Pancreas (tissue), 10 donors: ENCODE measurements around the gene SYNJ2. TPM values are rescaled to one million over a fixed set of nuclear protein-coding genes. Genes with fewer than 3 reads are reported as not detected.

Experiments
- ATAC-seq, 4 donors: fragments of 200-7000 bp; cut with Tn5 transposase; one replicate each; pipeline versions ENCODE4 v1.8.0 to v1.9.1; 2020; ENCODE audit warnings: mild to moderate bottlenecking in 4 of 4, moderate library complexity in 4 of 4
- DNase-seq, 6 donors: peaks; one replicate each; pipeline ENCODE4 v3.0.0-alpha.2; 2020
- FAIRE-seq: peaks from 2 replicates; lab custom pipeline; 2012; peaks lifted over from hg19 to GRCh38; lab: Jason Lieb, UNC
- H3K27ac ChIP-seq, 4 donors: fragments of 200-600 bp; sonication (generic); 1 replicate in 3 of 4; 2 replicates in 1 of 4; pipeline versions ENCODE4 v1.5.0 to v1.8.0; 2020
- H3K27me3 ChIP-seq, 4 donors: fragments of 200-600 bp; one replicate each; pipeline ENCODE4 v1.8.0; 2021
- H3K36me3 ChIP-seq, 3 donors: fragments of 200-600 bp; sonication (generic) in 1 of 3; one replicate each; pipeline versions ENCODE4 v1.5.0 to v1.8.0; 2020 to 2021
- H3K4me1 ChIP-seq, 3 donors: fragments of 200-600 bp; one replicate each; pipeline ENCODE4 v1.8.0; 2021
- H3K4me3 ChIP-seq, 4 donors: fragments of 200-600 bp; sonication (generic) in 2 of 4; one replicate each; pipeline versions ENCODE4 v1.5.0 to v1.8.0; 2020 to 2021
- H3K9me3 ChIP-seq, 4 donors: fragments of 200-600 bp; one replicate each; pipeline ENCODE4 v1.8.0; 2021
- CTCF ChIP-seq, 4 donors: fragments of 200-600 bp; sonication (generic) in 3 of 4; IDR thresholded peaks; one replicate each; pipeline versions ENCODE4 v1.5.0 to v1.8.0; 2021; ENCODE audit warnings: antibody characterized with exemption in 4 of 4
- WGBS, 2 donors: extraction: QIAGEN DNeasy Blood & Tissue Kit; methylation state at CpG; one replicate each; pipeline ENCODE4 v1.1.7; 2013; 5-methylcytosine and 5-hydroxymethylcytosine counted together
- intact Hi-C, 3 donors: fragments of 100-400 bp; cut with DNase I; formaldehyde crosslinking; loops; one replicate each; pipeline versions ENCODE4 v1.11.1 to v1.14.2; 2022
- polyA plus RNA-seq, 2 donors: library from polyadenylated mRNA; stranded (reverse); fragments of 200-250 nt; gene quantifications; one replicate each; pipeline ENCODE4 v1.2.3, GENCODE V29; 2013
- total RNA-seq, 6 donors: library from RNA; stranded (reverse); fragmentation: NEBNext Ultra II Directional in 4 of 6; extraction: Animal tissue kit (Norgen Biotek cat#: 25700) in 4 of 6; gene quantifications; one replicate each; pipeline versions ENCODE4 v1.2.1 to v1.2.4, GENCODE V29; 2021 to 2023
- donor health status: healthy with polysubstance abuse.
- donor health status: DM: no; HTN: no; CAD: no; lungs with moderate emphysema.
- donor health status: DM: no; HTN: no; CAD: no.
- donor health status: control.
- donor health status: control.
- donor health status: Bipolar disorder and iron deficiency.
- donor health status: DM: yes; HTN: yes; CAD: no.
- donor health status: DM: no; HTN: no; CAD: no.
- donor health status: DM: no; HTN: no; CAD: no.
- donor health status: DM: yes; HTN: yes; CAD: no.

The SYNJ2 gene
- total and polyA plus RNA-seq, 8 donors = 7.9 to 17.1 (median 9.9) TPM

- DNase-seq (no peak), FAIRE-seq (no peak), ATAC-seq (peak in 3 of 4 donors; percentile 18 to 38 (median 31))
- peaks cover 0 to 14% (median 0%) of the 10 kb centered on the region in 3 donors for H3K4me1 ChIP-seq
- peaks cover 0 to 10% (median 0%) of the 10 kb centered on the region in 3 donors for H3K36me3 ChIP-seq
- H3K4me3 ChIP-seq = no peak overlapping the region
- intact Hi-C loops = no loop called here
- H3K27ac ChIP-seq = no peak overlapping the region
- H3K9me3 ChIP-seq = no peaks in the 10 kb centered on the region
- no peak for TF ChIP-seq CTCF (IDR thresholded peaks at IDR 0.05)
- H3K27me3 ChIP-seq = no peaks in the 10 kb centered on the region
Observed at GRCh38 chr6:158113802-158114201, 132.1 kb downstream of the SYNJ2 start.

GRCh38 chr6:158115102-158115501 lies 133.4 kb downstream of the SYNJ2 start:
- no peaks in the 10 kb centered on the region for H3K9me3 ChIP-seq
- H3K36me3 ChIP-seq = peaks cover 0 to 10% (median 0%) of the 10 kb centered on the region in 3 donors
- DNase-seq (no peak), ATAC-seq (no peak), FAIRE-seq (no peak)
- no peak overlapping the region for H3K27ac ChIP-seq
- TF ChIP-seq CTCF (IDR thresholded peaks at IDR 0.05) = no peak
- H3K27me3 ChIP-seq = no peaks in the 10 kb centered on the region
- intact Hi-C loops = no loop called here
- peaks cover 0 to 14% (median 0%) of the 10 kb centered on the region in 3 donors for H3K4me1 ChIP-seq
- 97 to 98% methylated on average over 4 of the region's 4 CpGs for WGBS, 2 donors
- no peak overlapping the region for H3K4me3 ChIP-seq

GRCh38 chr6:158115508-158115907 lies 133.8 kb downstream of the SYNJ2 start:
- no peak for TF ChIP-seq CTCF (IDR thresholded peaks at IDR 0.05)
- H3K9me3 ChIP-seq = no peaks in the 10 kb centered on the region
- H3K27ac ChIP-seq = no peak overlapping the region
- ATAC-seq (no peak), FAIRE-seq (no peak), DNase-seq (no peak)
- intact Hi-C loops = no loop called here
- H3K36me3 ChIP-seq = peaks cover 0 to 10% (median 0%) of the 10 kb centered on the region in 3 donors
- no peak overlapping the region for H3K4me3 ChIP-seq
- no peaks in the 10 kb centered on the region for H3K27me3 ChIP-seq
- H3K4me1 ChIP-seq = peaks cover 0 to 14% (median 0%) of the 10 kb centered on the region in 3 donors
- 94 to 98% methylated on average over 6 of the region's 6 CpGs for WGBS, 2 donors

GRCh38 chr6:158118886-158119285 lies 137.2 kb downstream of the SYNJ2 start:
- 94 to 96% methylated on average over 3 of the region's 3 CpGs for WGBS, 2 donors
- H3K36me3 ChIP-seq = peaks cover 0 to 6% (median 0%) of the 10 kb centered on the region in 3 donors
- no peaks in the 10 kb centered on the region for H3K27me3 ChIP-seq
- TF ChIP-seq CTCF (IDR thresholded peaks at IDR 0.05) = no peak
- FAIRE-seq (no peak), DNase-seq (no peak), ATAC-seq (no peak)
- H3K9me3 ChIP-seq = no peaks in the 10 kb centered on the region
- intact Hi-C loops = no loop called here
- H3K27ac ChIP-seq = no peak overlapping the region
- peaks cover 0 to 4% (median 0%) of the 10 kb centered on the region in 3 donors for H3K4me1 ChIP-seq
- H3K4me3 ChIP-seq = no peak overlapping the region

GRCh38 chr6:158121335-158121734 lies 139.7 kb downstream of the SYNJ2 start:
- Histone ChIP-seq H3K4me3 (no peak overlapping the region), H3K9me3 (no peaks in the 10 kb centered on the region), H3K27me3 (no peaks in the 10 kb centered on the region), H3K4me1 (no peaks in the 10 kb centered on the region), H3K27ac (no peak overlapping the region), H3K36me3 (no peaks in the 10 kb centered on the region)
- no peak for FAIRE-seq
- no peak for TF ChIP-seq CTCF (IDR thresholded peaks at IDR 0.05)
- DNase-seq = no peak
- no peak for ATAC-seq
- WGBS, 2 donors = 79 to 90% methylated on average over 3 of the region's 3 CpGs
- intact Hi-C loops = no loop called here
